PC-3 (cell line): ENCODE measurements around the gene TMEM212. TPM values are rescaled to one million over a fixed set of nuclear protein-coding genes. Genes with fewer than 3 reads are reported as not detected.

ENCODE experiments used
- ATAC-seq: fragments of 200-7000 bp; cut with Tn5 transposase; 2 replicates; pipeline ENCODE4 v1.9.1; 2020; ENCODE audit warnings: mild to moderate bottlenecking, moderate library complexity
- BruUV-seq: library from RNA; stranded (reverse); fragments of 400-500 nt; replicated peaks from 2 replicates; lab custom pipeline; 2021; lab: Mats Ljungman, UMichigan
- CTCF ChIA-PET: fragments of 300-600 bp; sonication (Branson Sonifier 250); formaldehyde crosslinking; loops from one replicate; lab custom pipeline; 2022; ENCODE audit warnings: antibody characterized with exemption; lab: Charles Lee
- POLR2A ChIA-PET: fragments of 300-600 bp; sonication (Branson Sonifier 250); formaldehyde crosslinking; loops from one replicate; lab custom pipeline; 2022; ENCODE audit warnings: antibody characterized with exemption; ENCODE audit not compliant: unreplicated experiment; lab: Charles Lee
- DNase-seq: peaks from one replicate; pipeline ENCODE4 v3.0.0-alpha.2; 2015
- H2AFZ ChIP-seq: fragments of 300-600 bp; sonication (generic); 2 replicates; pipeline ENCODE4 v1.6.0; 2016; ENCODE audit warnings: antibody characterized with exemption, low read length
- H3F3A ChIP-seq: fragments of 300-600 bp; sonication (generic); one replicate; pipeline ENCODE4 v1.6.0; 2017; ENCODE audit warnings: antibody characterized with exemption, low read length, control low read depth, mild to moderate bottlenecking; ENCODE audit not compliant: unreplicated experiment
- H3K27ac ChIP-seq: fragments of 300-600 bp; sonication (generic); 2 replicates; pipeline ENCODE4 v1.5.1; 2016; ENCODE audit warnings: mild to moderate bottlenecking, low read length
- H3K27me3 ChIP-seq: fragments of 300-600 bp; sonication (generic); 2 replicates; pipeline ENCODE4 v1.6.1; 2016; ENCODE audit warnings: low read length, mixed read lengths
- H3K36me3 ChIP-seq: fragments of 300-600 bp; sonication (generic); 2 replicates; pipeline ENCODE4 v1.6.1; 2016; ENCODE audit warnings: low read depth, mixed run types, low read length, mixed read lengths
- H3K4me1 ChIP-seq: fragments of 300-600 bp; sonication (generic); 2 replicates; pipeline ENCODE4 v1.5.1; 2016; ENCODE audit warnings: low read length; ENCODE audit not compliant: insufficient read depth
- H3K4me2 ChIP-seq: fragments of 300-600 bp; sonication (generic); 2 replicates; pipeline ENCODE4 v1.6.0; 2016; ENCODE audit warnings: low read length
- H3K4me3 ChIP-seq: fragments of 300-600 bp; sonication (generic); 2 replicates; pipeline ENCODE4 v1.5.1; 2016; ENCODE audit warnings: mild to moderate bottlenecking, low read length, mixed read lengths
- H3K79me2 ChIP-seq: fragments of 300-600 bp; sonication (generic); 2 replicates; pipeline ENCODE4 v1.6.1; 2017; ENCODE audit warnings: low read length, mixed read lengths
- H3K9ac ChIP-seq: fragments of 300-600 bp; sonication (generic); 2 replicates; pipeline ENCODE4 v1.6.0; 2016; ENCODE audit warnings: mild to moderate bottlenecking, low read length
- H3K9me2 ChIP-seq: fragments of 300-600 bp; sonication (generic); replicated peaks from 2 replicates; pipeline ENCODE4 v1.6.1; 2016; ENCODE audit warnings: mixed run types, low read length, mixed read lengths
- H3K9me3 ChIP-seq: fragments of 300-600 bp; sonication (generic); 2 replicates; pipeline ENCODE4 v1.6.1; 2016; ENCODE audit warnings: low read length, mixed read lengths
- H4K20me1 ChIP-seq: fragments of 300-600 bp; sonication (generic); 2 replicates; pipeline ENCODE4 v1.6.1; 2016; ENCODE audit warnings: low read length, mixed read lengths
- CTCF ChIP-seq: fragments of 300-600 bp; sonication (generic); conservative IDR thresholded peaks from 2 replicates; pipeline ENCODE4 v1.5.1; 2017; ENCODE audit warnings: antibody characterized with exemption, low read depth, mild to moderate bottlenecking, low read length
- EZH2 ChIP-seq: fragments of 300-600 bp; sonication (generic); IDR thresholded peaks from one replicate; pipeline ENCODE4 v1.6.1; 2017; ENCODE audit warnings: antibody characterized with exemption, mild to moderate bottlenecking, low read length; ENCODE audit not compliant: unreplicated experiment
- EZH2phosphoT487 ChIP-seq: fragments of 300-600 bp; sonication (generic); IDR thresholded peaks from 2 replicates; pipeline ENCODE4 v1.6.1; 2018; ENCODE audit warnings: mild to moderate bottlenecking, antibody characterized with exemption, low read length, borderline replicate concordance
- intact Hi-C: fragments of 100-400 bp; cut with micrococcal nuclease; formaldehyde crosslinking; loops from 2 replicates; pipeline ENCODE4 v1.9.0; 2023
- total RNA-seq: library from RNA; depleted of rRNA; stranded (reverse); fragments of >200 nt; gene quantifications from 2 replicates; pipeline ENCODE4 v1.2.3, GENCODE V29; 2014

The TMEM212 gene
- total RNA-seq, 1 experiment from 2014 or later: not detected

GRCh38 chr3:171810629-171811294 lies 32.4 kb upstream of the TMEM212 start:
- ChIA-PET CTCF (interaction anchor here (0.7 kb wide), 1 partner anchor 15 kb away, joined by 3 read pairs; no protein-coding TSS in a partner anchor), POLR2A (interaction anchor here (0.7 to 2.3 kb wide), 6 partner anchors 15 to 531 kb away, joined by 3 to 14 read pairs (median 6); no protein-coding TSS in a partner anchor)
- no peaks in the 10 kb centered on the region for H3K9me2 ChIP-seq
- H3K79me2 ChIP-seq: peaks cover 6% of the 10 kb centered on the region
- H3K36me3 ChIP-seq: no peaks in the 10 kb centered on the region
- no peak for DNase-seq
- peak overlapping the region; percentile 78 for H3K4me3 ChIP-seq
- peak overlapping the region; percentile 98 for H3K9ac ChIP-seq
- ATAC-seq: no peak
- H3F3A ChIP-seq: peaks cover 9% of the 10 kb centered on the region
- H3K4me2 ChIP-seq: peak overlapping the region; percentile 85
- peaks cover 43% of the 10 kb centered on the region for H3K4me1 ChIP-seq
- TF ChIP-seq EZH2phosphoT487: no peak
- TF ChIP-seq CTCF: no peak
- TF ChIP-seq EZH2: no peak
- intact Hi-C loops: loop anchor here (1.0 to 5.0 kb wide), 2 partner anchors 19 to 157 kb away; no protein-coding TSS in a partner anchor
- H2AFZ ChIP-seq: peak overlapping the region; percentile 64
- no peaks in the 10 kb centered on the region for H3K9me3 ChIP-seq
- TSS peak; percentile 64 for BruUV-seq
- peak overlapping the region; percentile 90 for H3K27ac ChIP-seq
- H3K27me3 ChIP-seq: no peaks in the 10 kb centered on the region
- no peaks in the 10 kb centered on the region for H4K20me1 ChIP-seq

DNA sequence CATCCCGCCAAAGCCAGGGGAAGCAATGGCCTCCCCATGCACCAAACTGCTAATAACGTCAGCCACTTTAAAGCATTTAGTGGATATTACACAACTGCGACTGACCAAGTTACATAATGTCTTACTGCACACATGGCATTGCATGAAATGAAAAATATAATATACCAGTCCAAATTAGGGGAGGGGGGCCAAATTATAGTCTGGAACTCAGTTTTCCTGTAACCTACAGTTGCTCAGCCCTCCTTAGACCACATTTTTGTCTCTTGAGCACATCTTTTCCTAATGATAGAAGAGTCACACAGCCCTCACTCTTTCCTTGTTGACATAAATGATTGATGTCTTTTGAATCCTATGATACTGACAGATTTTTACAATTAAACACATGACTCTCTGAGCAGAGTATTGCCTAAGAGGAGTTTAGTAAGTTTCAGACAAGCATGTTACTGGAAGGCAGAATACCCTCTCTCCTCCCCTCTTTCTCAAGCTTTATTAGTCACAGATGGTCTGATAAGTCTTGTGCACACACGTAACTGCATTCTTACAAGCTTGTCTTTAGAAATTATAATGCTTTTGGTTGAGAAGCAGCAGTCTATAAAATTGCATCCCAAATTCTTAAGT lies 31.7 kb upstream of the TMEM212 start:
- ChIA-PET CTCF (no interaction called here), POLR2A (interaction anchor here (0.5 to 2.3 kb wide), 2 partner anchors 18 to 23 kb away, joined by 3 to 14 read pairs; no protein-coding TSS in a partner anchor)
- Histone ChIP-seq H2AFZ (no peak overlapping the region), H3K79me2 (peaks cover 5% of the 10 kb centered on the region), H3K9ac (peak overlapping the region; percentile 98), H4K20me1 (no peaks in the 10 kb centered on the region), H3K4me2 (peak overlapping the region; percentile 85), H3K9me3 (no peaks in the 10 kb centered on the region), H3K27ac (peak overlapping the region; percentile 90), H3F3A (peaks cover 9% of the 10 kb centered on the region), H3K4me3 (peak overlapping the region; percentile 78; the same call in 1 of the 2 replicates), H3K27me3 (no peaks in the 10 kb centered on the region), H3K9me2 (no peaks in the 10 kb centered on the region), H3K36me3 (no peaks in the 10 kb centered on the region), H3K4me1 (peaks cover 43% of the 10 kb centered on the region)
- DNase-seq (peak; percentile 93), ATAC-seq (peak; percentile 16)
- TF ChIP-seq CTCF (no peak), EZH2 (no peak), EZH2phosphoT487 (no peak)
- BruUV-seq: no TSS peak
- intact Hi-C loops: loop anchor here (1.0 to 5.0 kb wide), 2 partner anchors 18 to 156 kb away; no protein-coding TSS in a partner anchor
